Tibial nerve (tissue), 3 donors: ENCODE measurements around the gene SEPTIN12.

Source experiments
- POLR2A ChIP-seq, 2 donors: fragments of 450-650 bp; IDR thresholded peaks; one replicate each; pipeline ENCODE4 v1.6.1; 2017; ENCODE audit warnings: antibody characterized with exemption in 2 of 2, mild to moderate bottlenecking in 2 of 2, moderate library complexity in 2 of 2
- TF ChIP-seq, protein P1 (sequence below), 5 experiments: fragments of 200-600 bp in 3 of 5; fragments of 450-650 bp in 2 of 5; sonication (generic) in 3 of 5; IDR thresholded peaks; one replicate each; pipeline ENCODE4 v1.5.1; 2016 to 2019; ENCODE audit warnings: antibody characterized with exemption in 5 of 5, mild to moderate bottlenecking in 3 of 5, moderate library complexity in 2 of 5

GRCh38 chr16:4780235-4780634 is 7.9 kb downstream of the SEPTIN12 start:
- TF ChIP-seq, protein P1, sequence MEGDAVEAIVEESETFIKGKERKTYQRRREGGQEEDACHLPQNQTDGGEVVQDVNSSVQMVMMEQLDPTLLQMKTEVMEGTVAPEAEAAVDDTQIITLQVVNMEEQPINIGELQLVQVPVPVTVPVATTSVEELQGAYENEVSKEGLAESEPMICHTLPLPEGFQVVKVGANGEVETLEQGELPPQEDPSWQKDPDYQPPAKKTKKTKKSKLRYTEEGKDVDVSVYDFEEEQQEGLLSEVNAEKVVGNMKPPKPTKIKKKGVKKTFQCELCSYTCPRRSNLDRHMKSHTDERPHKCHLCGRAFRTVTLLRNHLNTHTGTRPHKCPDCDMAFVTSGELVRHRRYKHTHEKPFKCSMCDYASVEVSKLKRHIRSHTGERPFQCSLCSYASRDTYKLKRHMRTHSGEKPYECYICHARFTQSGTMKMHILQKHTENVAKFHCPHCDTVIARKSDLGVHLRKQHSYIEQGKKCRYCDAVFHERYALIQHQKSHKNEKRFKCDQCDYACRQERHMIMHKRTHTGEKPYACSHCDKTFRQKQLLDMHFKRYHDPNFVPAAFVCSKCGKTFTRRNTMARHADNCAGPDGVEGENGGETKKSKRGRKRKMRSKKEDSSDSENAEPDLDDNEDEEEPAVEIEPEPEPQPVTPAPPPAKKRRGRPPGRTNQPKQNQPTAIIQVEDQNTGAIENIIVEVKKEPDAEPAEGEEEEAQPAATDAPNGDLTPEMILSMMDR (IDR thresholded peaks at IDR 0.05) = no peak
- no peak for TF ChIP-seq POLR2A (IDR thresholded peaks at IDR 0.05)
